ENCODE measurements around the gene UTF1.

Gene UTF1

DNA sequence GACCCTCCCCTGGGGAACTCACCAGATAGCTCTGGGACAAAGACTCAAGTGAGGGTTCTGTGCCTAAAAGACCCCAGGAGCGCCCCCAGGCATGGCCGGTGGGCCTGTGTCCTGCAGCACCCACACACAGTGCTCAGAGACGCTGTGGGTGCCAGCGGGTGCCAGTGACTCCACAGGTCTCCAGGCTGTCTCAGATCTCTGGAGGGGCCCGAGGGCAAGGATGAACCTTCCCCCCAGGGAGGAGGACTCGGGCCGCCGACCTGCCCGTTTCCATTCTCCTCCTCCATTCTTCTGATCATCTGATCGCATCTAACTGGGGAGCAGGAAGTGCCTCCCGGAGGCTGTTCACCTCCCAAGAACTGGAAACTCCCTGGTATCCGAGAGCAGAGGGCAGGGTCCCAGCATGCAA, 45.7 kb downstream of the UTF1 start:
- in situ Hi-C loops (cut with HindIII; ENCODE audit: low sequenced_read_pairs) = no loop called here

DNA sequence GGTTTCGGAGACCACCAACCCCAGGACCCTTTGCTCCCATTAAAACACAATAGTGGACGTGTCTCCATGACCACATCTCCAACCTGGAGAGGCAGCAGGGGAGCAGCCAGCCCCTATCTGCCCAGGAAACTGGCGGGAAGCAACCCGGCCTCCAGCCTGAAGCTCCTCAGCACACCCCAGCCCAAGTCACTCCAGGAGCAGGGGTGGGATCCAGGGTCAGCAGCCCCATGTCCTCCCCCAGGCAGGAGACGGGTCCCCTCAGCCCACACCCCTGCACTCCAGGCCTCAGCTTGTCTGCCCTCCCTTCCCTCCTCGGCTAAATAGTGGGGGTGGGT, 46.0 kb downstream of the UTF1 start:
- in situ Hi-C loops (cut with HindIII; ENCODE audit: low sequenced_read_pairs) = no loop called here

DNA sequence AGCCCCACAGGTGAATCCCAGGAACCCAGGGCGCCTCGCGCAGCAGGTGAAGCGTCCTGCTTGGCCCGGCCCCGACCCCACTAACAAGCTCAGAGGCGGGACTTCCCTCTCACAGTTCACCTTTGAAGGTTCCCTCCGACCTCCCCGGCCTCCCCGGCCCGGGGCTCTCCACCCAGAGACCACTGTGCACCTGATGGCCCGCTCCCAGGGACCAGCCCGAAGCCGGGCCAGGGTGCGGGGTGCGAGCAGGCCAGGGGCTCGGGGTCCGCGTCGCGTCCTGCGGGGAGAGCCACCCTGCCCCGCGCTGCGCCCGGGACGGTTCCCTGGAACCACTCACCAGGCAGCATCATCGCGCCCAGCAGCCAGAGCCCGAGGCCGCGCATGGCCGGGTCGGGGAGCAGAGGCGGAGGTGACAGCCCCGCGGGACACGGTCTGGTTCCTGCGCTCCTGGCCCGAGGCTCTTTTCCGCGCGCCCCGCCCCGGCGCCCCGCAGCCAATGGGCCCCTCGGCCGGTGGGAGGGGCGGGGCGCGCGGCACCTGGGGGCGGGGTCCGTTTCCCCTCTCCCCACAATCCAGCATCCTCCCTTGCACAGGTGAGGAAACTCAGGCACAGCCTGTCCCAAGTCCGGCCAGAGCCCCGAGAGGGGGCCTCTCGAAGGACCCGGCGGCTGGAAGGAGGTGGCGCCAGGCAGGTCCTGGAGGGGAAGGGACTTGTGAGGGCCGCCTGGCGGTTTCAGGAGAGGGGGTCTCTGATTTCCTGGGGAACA, 46.6 kb downstream of the UTF1 start, which contains the start of gene ADAM8:
ADAM8 (minus strand) TSS at position 434 of the 767 bp plus-strand sequence; CDS start at position 383, 51 bp downstream.
- in situ Hi-C loops (cut with HindIII; ENCODE audit: low sequenced_read_pairs) = no loop called here

DNA sequence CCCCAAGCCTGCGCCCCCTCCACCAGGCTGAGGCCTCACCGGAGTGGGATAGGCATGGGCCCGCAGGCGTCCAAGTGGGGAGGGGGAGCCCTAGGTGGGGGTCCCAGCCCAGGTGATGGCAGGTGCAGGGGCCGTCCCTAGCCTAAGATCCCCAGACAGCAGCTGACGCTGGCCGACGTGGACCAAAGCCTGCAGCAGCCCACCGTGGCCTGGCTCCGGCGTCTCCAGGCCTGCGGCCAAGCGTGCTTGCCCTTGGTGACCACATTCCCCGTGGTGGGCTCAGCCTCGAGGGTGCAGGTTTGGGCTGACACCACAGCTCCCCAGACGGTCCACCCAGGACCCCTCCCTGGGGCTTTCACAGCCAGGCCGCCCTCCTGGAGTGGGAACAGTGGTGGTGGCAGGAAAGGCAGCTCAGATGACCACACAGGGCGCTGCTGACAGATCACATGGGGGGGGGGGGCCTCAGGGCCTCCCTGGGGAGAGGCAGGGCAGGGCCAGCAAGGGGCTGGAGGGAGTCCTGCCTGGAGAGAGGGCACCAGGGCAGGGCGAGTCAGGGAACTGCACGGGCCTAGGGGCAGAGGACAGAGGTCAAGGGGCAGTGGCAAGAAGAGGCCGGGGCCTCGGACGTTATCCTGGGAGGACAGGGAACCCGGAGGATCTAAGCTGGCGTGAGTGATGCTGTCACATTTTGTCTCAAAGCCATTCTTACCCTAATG, 47.4 kb downstream of the UTF1 start:
- in situ Hi-C loops (cut with HindIII; ENCODE audit: low sequenced_read_pairs) = no loop called here

DNA sequence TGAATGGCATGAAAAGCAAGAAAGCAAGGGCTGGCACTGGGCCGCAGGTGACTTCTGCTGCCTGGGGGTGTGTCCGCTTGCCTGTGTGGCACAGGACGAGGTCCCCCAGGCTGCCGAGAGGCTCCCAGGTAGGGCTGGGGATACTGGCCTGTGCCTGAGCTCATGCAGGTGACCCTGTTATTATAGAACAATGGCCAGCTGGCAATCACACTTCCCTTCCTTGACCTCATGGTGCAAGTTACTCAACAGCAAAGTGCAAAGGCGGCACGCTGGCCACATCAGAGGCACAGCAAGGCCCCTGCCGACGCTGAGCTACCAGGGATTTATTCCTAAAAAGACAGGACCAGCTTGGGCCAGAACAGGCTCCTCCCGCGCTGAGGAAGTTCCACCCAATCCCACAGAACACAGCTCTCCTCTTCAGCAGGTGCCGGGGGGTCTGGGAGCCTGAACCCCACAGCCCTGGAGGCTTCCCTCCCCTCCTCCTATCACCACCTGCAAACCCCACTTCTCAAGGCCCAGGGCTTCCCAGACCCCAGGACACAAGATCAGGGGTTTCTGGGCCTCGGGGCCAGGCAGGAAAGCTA, 48.1 kb downstream of the UTF1 start:
- in situ Hi-C loops (cut with HindIII; ENCODE audit: low sequenced_read_pairs) = no loop called here

DNA sequence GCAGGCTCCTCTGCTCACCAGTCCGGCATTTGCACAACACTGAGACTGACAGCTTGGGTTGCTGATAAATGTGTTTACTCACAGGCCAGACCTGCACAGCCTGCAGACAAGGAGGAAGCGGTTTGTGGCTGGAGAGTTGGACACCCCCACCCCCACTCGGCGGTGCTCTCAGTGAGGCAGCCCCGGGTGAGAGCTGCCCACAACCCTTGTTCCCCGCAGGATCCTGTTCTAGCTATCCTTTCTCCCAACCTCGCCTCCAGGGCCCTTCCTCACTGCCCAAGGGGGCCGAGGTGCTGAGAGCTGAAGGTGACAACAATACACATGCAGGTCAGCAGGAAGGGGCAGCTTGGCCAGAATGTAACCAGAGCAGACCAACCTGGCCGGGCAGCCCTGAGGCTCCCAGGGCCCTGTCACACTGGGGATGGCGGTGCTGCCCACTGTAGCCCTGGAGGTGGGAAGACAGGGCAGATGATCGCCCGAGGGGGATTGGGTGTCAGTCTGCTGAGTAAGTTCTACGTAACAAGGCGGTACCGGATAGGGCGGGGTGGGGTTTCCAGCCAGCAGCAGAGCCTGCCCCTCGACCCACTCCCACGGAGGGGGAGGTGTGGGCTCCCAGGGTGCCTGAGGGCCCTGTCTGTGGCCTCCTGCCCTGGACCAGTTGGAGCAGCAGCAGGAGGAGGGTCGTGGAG, 48.7 kb downstream of the UTF1 start:
- in situ Hi-C loops (cut with HindIII; ENCODE audit: low sequenced_read_pairs) = no loop called here

DNA sequence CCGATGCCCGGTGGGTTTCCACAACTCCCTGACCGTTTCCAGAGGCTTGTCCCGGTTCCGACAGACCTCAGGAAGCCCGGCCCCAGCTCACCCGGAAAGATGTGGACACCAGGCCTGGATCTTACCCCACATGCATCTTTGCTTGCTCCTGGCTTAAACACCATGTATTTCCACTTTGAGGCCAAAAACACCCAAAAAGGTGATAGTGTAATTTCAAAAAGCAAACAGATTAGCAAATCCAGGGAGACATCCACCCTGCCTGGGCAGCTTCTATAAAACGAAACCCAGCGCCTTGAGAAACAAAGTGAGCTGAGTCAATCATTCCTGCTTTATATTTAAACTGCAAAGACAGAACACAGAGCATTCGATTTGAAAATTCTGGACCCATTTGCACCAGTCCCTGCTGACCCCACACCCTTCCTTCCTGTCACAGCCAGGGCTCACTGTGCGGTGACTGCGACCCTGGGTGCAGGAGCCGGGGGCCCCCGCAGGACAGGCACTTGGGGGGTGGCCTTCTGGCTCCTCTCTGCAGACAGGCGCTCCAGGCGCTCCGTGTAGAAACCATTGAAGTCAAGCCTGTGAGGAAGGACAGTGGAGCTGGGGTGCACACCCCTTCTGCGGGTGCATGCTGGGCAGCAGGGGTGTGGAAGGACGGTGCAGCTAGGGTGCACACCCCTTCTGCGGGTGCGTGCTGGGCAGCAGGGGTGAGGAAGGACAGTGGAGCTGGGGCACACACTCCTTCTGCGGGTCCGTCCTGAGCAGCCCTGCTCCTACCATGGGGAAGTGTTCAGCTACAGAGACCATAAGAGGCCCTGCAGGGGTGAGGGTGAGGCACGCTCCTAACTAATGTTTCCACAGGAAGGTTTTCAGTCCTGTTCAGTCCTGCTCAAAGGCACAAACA, 49.6 kb downstream of the UTF1 start:
- in situ Hi-C loops (cut with HindIII; ENCODE audit: low sequenced_read_pairs) = no loop called here

DNA sequence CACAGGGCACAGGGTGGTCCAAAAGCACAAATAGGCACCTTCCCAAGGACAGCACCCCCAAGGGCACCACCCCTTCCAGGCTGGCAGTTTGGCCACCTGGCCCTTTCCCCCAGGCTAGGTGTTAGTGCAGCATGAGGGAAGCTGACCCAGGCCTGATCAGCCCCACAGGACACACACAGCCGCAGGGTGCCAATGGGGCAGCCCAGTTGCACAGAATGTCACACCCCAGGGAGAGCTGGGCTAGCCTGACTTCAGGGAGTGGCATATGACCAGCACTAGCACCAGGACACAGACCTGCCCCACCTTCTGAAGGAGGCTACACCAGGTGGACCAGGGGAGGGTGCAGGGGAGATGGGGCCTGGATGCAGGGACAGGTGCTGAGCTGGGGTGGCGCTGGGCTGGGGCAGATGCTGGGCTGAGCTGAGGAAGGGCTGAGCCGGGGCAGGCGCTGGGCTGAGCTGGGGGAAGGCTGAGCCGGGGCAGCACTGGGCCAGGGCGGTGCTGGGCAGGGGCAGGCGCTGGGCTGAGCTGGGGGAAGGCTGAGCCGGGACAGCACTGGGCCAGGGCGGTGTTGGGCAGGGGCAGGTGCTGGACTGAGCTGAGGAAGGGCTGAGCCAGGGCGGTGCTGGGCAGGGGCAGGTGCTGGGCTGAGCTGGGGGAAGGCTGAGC, 50.5 kb downstream of the UTF1 start:
- in situ Hi-C loops (cut with HindIII; ENCODE audit: low sequenced_read_pairs) = no loop called here

DNA sequence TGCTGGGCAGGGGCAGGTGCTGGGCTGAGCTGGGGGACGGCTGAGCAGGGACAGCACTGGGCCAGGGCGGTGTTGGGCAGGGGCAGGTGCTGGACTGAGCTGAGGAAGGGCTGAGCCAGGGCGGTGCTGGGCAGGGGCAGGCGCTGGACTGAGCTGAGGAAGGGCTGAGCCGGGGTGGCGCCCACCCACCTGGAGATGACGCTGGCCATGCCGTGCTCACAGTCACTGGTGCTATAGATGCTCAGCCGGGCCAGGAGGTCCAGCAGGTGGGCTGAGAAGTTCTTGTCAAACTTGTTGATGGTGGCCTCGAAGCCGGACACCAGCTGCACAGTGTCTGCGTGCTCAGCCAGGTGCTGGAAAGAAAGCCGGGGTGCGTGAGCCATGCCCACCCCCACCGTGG, 51.1 kb downstream of the UTF1 start:
- in situ Hi-C loops (cut with HindIII; ENCODE audit: low sequenced_read_pairs) = no loop called here

Data from endothelial cell of hepatic sinusoid (primary cell).